ENCODE results near the gene CNOT8. TPM values are rescaled to one million over a fixed set of nuclear protein-coding genes. Genes with fewer than 3 reads are reported as not detected.

CNOT8 gene
- total RNA-seq, 4 donors from 2014 or later, result 25.6 to 40.6 (median 30.5) TPM

GRCh38 chr5:154860765-154861164 lies 2.3 kb downstream of the CNOT8 start:
- in situ Hi-C loops (cut with MboI; ENCODE audit: low sequenced_read_pairs in 4 of 4) (no loop called here), intact Hi-C loops (cut with DNase I; ENCODE audit: low total_unique reads) (loop anchor here (5.0 kb wide), 1 partner anchor 37 kb away; no protein-coding TSS in a partner anchor)
- H3K27ac ChIP-seq, result peak overlapping the region in 3 of 4 donors; percentile 95 to 97 (median 97)

GRCh38 chr5:154861946-154862345 lies 3.5 kb downstream of the CNOT8 start:
- Histone ChIP-seq H3K27ac (peak overlapping the region in 1 of 4 donors; percentile 26), H3K36me3 (peaks cover 0 to 16% of the 10 kb centered on the region in 2 donors), H3K9me3 (no peaks in the 10 kb centered on the region), H3K27me3 (no peaks in the 10 kb centered on the region), H3K4me3 (no peak overlapping the region), H3K4me1 (peaks cover 36 to 38% of the 10 kb centered on the region in 2 donors)
- DNase-seq (no peak), ATAC-seq (no peak)
- in situ Hi-C loops (cut with MboI; ENCODE audit: low sequenced_read_pairs in 4 of 4), result no loop called here
- no peak for TF ChIP-seq CTCF (IDR thresholded peaks at IDR 0.05 in 4 of 5, conservative IDR thresholded peaks at IDR 0.05 in 1 of 5)
- no peak for TF ChIP-seq POLR2A (IDR thresholded peaks at IDR 0.05)
- intact Hi-C loops (cut with DNase I; ENCODE audit: low total_unique reads), result loop anchor here (5.0 kb wide), 1 partner anchor 35 kb away; no protein-coding TSS in a partner anchor

More at GRCh38 chr5:154860765-154861164, 2.3 kb downstream of the CNOT8 start:
- H3K9me3 ChIP-seq, result no peaks in the 10 kb centered on the region
- H3K27me3 ChIP-seq, result no peaks in the 10 kb centered on the region
- ATAC-seq (no peak), DNase-seq (no peak)
- peaks cover 0 to 9% of the 10 kb centered on the region in 2 donors for H3K36me3 ChIP-seq
- peak overlapping the region; percentile 74 to 98 (median 92) for H3K4me3 ChIP-seq
- H3K4me1 ChIP-seq, result peaks cover 42% of the 10 kb centered on the region in 2 donors
- TF ChIP-seq CTCF (IDR thresholded peaks at IDR 0.05 in 4 of 5, conservative IDR thresholded peaks at IDR 0.05 in 1 of 5), result no peak
- TF ChIP-seq POLR2A (IDR thresholded peaks at IDR 0.05), result no peak

GRCh38 chr5:154862766-154863165 lies 4.3 kb downstream of the CNOT8 start:
- TF ChIP-seq CTCF (IDR thresholded peaks at IDR 0.05 in 4 of 5, conservative IDR thresholded peaks at IDR 0.05 in 1 of 5) (no peak), POLR2A (IDR thresholded peaks at IDR 0.05) (no peak)
- Histone ChIP-seq H3K4me3 (no peak overlapping the region), H3K9me3 (no peaks in the 10 kb centered on the region), H3K27me3 (no peaks in the 10 kb centered on the region), H3K4me1 (peaks cover 35 to 37% of the 10 kb centered on the region in 2 donors), H3K27ac (no peak overlapping the region), H3K36me3 (peaks cover 0 to 16% of the 10 kb centered on the region in 2 donors)
- DNase-seq, result no peak
- in situ Hi-C loops (cut with MboI; ENCODE audit: low sequenced_read_pairs in 4 of 4) (no loop called here), intact Hi-C loops (cut with DNase I; ENCODE audit: low total_unique reads) (loop anchor here (5.0 kb wide), 1 partner anchor 35 kb away; no protein-coding TSS in a partner anchor)
- no peak for ATAC-seq

- in situ Hi-C loops (cut with MboI; ENCODE audit: low sequenced_read_pairs in 4 of 4) (no loop called here), intact Hi-C loops (cut with DNase I; ENCODE audit: low total_unique reads) (loop anchor here (5.0 kb wide), 1 partner anchor 34 kb away; no protein-coding TSS in a partner anchor)
- Histone ChIP-seq H3K27ac (peak overlapping the region in 1 of 4 donors; percentile 14), H3K4me3 (no peak overlapping the region), H3K9me3 (no peaks in the 10 kb centered on the region), H3K36me3 (peaks cover 0 to 16% of the 10 kb centered on the region in 2 donors), H3K4me1 (peaks cover 35 to 37% of the 10 kb centered on the region in 2 donors), H3K27me3 (no peaks in the 10 kb centered on the region)
- TF ChIP-seq CTCF (IDR thresholded peaks at IDR 0.05 in 4 of 5, conservative IDR thresholded peaks at IDR 0.05 in 1 of 5), result no peak
- TF ChIP-seq POLR2A (IDR thresholded peaks at IDR 0.05), result no peak
- ATAC-seq (no peak), DNase-seq (no peak)
Measured at GRCh38 chr5:154863291-154864080, 5.1 kb downstream of the CNOT8 start.
